Activated CD4-positive, CD25-positive, alpha-beta regulatory T cell treated with anti-CD3 and anti-CD28 coated beads, Interleukin-2, amount 50 U/mL, for 24 hours (primary cell): ENCODE measurements around the gene RPRD1B.

Experiments
- ATAC-seq, 2 donors: fragments of 150-1000 bp; cut with Tn5 transposase; one replicate each; pipeline ENCODE4 v1.10.0; 2021; ENCODE audit warnings: mild to moderate bottlenecking in 1 of 2, moderate library complexity in 1 of 2

RPRD1B gene

DNA sequence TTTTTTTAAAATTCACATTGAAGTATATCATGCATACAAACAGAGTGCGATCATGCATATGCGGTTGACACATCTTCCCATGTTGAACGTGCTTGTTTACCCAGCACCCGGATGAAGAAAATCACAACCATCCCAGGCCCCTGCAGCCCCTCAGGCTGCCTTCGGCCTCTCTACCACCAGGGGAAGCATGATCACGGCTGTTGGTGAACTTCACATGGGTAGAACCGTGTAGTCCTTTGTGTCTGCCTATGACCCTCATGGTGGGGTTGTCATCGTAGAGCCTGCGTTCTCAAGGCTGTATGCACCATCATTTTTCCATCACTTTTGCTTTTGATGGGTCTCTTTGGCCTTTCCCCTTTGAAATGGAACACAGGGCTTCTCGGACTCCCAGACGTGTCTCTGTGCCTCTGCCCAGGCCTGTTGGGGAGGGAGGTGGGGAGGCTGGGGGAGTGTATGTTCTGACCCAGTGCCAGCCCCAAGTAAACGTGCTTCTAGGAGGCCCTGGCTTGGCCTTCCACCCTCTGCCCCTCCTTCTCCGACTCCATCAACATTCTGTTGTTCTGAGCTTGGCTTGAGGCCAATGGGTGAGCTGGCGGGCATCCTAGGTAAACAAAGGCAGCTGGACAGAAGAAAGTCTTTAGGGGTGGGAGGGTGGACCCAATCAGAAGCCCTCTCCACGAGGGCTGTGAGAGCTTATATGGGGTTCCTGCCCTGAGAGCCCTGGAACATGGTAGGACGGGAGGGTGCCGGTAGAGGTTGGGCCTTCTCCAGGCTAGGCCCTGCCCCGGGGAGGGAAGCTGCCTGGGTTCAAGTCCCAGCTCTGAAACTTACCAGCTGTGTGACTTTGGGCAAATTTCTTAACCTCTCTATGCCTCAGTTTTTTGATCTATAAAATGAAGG, 91.9 kb downstream of the RPRD1B start:
- ATAC-seq, result no peak

DNA sequence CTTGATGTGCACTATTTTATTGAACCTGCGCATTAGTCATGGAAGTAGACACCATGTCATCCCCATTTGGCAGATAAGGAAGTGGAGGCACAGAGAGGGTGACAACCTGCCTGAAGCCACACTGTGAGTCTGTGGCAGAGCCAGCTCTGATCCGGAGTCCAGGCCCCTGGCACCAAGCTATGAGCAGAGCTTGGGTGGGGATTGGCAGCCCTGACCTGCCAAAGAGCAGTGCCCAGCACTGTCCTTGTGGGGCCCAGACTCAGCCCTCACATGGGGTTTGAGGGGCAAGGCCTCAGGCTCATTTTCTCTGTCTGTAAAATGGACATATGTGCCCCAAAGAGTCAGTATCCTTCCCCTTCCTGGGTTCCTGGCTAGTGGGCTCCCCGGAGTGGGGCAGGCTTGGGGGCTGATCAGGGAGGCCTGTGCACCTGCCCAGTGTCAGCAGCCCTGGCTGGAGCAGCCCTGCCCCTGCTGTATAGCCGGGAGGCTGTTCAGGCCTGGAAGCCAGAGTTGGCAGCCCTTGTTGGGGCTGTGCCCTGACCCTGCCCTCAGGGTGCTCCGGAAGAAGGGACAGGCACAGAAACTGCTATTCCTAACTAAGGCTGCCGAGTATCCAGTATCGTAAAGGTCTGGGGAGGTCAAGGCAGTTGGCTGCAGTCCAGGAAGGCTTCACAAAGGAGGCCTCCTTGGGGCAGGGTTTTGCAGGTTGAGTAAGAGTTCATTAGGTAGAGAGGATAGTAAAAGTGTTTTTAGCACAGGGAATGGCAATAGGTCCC, 92.8 kb downstream of the RPRD1B start:
- ATAC-seq, result no peak

DNA sequence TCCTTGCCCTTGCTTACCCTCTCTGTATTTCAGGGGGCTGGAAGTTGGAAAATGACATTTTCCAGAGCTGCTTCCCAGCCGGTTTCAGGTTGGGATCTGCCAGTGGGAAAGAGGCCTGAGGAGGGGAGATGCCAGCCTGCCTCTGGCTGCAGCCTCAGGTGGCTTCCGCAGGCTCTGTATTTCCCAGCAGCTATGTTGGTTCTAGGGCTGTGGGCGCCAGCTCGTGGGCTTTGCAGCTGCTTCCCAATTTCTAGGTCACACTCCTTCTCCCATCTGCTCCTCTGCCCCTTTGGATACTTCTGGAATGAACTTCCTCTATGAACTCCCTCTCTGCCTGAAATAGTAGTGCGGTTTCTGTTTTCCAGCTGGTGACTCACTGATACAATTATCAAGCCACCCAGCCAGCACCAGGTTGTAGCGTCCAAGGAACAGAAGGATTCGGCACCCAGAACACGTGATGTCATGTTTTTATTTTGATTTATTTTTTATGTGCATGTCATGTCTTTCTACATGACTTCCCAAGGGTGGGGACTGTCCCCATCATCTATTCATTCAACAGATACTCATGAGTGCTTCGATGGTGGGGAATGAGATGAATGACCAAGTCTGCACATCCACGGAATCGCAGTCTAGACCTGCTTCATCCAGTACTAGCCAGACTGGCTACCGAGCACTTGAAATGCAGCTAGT, 93.5 kb downstream of the RPRD1B start:
- ATAC-seq, result peak in 1 of 2 donors; percentile 51

DNA sequence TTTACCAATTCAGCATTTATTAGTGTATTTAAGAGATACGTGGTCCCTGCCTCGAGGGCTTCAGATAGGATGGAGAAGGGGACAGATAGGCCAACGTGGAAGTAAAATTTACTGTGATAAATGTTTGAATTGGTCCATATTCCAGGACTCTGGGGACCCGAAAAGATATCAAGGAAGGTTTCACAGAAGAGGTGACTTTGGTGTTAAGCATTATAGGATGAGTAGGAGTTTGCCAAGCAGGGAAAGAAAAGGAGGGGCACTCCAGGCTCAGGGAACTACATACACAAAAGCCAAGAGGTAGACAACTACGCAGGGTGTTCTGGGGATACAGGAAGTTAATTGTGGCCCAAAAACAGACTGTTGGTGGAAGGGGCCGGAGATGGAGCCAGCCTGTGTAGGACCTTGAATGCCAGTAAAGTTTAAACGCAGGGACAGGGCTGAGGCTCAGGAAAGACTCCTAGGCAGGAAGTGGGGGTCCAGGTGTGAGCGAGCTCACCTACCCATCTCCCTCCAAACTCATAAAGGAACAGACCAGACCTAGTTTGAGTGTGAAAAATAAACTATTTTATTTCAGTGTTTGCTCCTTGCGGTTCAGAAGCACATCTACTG, 94.5 kb downstream of the RPRD1B start:
- no peak for ATAC-seq

DNA sequence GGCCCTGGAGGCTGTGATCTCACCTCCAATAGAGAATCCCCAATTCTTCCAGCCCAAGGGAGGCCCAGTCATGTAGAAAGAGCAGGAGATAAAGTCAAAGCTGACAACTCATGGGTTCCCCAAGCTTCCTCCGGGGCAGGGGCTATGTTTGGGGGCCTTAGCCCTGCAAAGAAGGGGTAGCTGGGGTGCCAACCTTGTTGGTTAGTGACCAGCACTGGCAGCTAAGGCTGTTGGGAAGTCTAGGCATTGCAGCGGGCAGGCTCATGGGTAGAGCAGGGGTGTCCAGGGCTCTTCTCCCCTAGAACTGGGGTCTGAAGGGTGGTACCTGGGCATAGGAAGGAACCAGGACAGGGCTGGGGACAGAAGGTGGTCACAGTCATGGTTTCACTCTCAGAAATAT, 95.1 kb downstream of the RPRD1B start:
- no peak for ATAC-seq

DNA sequence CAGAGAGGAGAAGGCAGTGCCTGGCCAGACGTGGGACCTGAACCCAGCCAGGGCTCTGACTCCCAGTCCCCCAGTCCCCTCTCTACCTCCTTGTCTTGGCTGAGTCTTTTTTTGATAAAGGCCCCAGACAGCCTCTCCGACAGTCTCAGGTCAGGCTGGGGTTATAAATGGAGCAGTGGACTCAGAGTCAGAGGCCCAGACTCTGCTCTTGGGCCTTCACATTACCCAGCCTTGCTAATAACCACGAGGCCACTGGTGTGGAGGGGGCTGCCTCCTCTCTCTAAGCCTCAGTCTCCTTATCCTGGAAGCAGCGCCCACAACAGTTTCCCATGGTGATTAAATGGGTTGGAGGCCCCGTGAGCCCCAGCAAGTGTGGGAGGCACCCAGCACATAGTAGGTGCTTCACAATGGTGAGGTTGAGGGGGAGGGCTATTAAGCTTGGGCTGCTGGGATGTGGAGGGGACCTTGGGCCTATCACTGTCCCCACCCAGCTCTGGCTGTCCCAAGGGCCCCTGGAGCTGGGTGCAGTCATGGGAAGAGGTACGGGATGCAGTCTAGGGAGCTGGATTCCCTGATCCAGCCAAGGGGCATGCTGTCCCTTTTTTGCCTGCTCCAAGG, 95.8 kb downstream of the RPRD1B start:
- no peak for ATAC-seq

DNA sequence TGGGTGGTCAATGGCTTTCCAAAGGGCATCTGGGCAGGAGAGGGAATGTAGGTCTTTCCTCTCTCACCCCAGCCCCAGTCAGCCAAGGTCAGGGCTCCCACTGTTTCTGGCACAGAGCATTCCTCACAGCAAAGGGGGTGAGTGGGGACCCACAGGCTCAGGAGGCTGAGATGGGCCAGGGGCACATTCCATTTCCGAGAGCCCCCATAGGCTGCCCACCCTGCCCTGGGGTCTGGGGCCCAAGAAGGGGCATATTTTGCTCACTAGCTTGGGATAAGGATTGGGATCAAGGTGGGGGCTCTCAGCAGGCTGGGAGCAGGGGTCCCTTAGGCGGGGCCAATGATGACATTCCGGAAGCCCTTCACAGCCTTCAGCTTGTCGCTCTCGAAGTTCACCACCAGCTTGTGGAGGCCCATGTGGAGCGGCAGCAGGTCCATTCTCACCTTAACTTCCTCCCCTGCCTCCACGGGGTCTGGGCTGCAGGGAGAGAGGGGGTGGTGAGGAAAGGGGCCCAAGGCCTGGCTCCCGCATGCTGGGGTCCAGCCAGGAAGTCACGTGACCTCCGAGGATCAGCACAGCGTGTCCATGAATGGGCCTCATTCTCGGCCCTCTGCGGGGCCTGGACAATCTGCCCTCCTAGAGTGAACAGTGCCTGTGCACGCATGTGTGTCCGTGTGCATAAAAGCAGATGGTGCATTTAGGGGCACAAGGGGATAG, 96.5 kb downstream of the RPRD1B start:
- ATAC-seq, result no peak

DNA sequence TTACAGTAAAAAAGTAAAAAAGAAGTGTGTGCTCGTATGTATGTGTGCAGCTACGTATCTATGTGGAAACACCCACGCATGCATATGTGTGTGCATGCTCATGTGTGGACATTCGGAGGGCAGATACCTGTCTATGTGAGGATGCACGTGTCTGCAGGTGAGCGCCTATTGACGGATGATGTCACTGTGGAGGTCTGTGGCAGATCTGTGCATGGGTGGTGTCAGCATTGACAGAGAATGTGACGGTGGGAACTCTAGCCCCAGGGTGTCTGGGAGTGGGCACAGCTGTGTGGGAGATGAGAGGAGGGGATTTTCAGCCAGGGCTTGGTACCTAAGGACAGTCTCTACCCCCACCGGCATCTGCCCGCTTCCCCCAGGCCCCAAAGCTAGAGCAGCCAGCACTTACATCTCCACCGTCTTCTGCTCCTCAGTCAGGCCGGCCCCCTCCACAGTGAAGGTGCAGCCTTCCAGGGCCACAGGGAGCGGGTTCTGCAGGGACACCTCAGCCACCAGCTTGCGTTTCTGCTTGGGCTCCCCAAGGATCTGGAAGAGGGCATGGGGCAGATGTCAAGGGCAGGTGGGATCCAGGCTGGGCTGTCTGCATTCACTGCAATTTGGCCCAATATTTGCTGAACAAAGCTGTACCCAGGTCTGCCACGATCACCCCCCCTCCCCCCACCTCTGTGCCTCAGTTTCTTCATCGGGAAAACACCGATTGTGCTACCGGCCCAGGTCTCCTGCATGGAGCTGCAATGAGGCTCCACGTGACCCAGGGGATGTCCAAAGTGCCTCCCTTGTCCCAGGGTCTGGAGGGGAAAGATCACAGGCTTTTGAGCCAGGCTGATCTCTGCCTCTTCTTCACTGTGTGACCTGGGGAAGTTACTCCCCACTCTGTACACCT, 97.4 kb downstream of the RPRD1B start:
- ATAC-seq, result no peak

DNA sequence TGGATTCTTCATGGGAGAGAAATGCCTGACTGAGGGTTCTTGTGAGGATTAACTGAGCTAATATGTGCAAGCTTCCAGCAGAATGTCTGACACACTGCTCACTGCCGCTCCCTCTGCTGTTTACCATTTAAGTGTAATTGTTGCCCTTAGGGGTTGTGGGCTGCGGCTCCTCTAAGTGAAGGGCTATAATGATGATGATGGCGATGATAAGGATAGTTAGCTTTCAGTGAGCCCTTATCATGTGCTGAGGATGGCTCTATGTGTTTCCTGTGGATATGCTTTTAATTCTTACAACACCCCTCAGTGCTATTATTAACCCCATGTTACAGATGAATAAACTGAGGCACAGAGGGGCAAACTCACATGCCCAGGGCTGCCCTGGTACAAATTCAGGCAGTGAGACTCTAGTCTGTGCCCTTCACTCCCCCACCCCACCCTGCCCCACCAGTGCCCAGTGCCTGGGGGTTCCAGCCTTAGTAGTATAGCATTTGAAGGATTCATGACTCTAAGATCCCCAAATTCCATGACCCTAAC, 98.1 kb downstream of the RPRD1B start:
- ATAC-seq, result no peak

DNA sequence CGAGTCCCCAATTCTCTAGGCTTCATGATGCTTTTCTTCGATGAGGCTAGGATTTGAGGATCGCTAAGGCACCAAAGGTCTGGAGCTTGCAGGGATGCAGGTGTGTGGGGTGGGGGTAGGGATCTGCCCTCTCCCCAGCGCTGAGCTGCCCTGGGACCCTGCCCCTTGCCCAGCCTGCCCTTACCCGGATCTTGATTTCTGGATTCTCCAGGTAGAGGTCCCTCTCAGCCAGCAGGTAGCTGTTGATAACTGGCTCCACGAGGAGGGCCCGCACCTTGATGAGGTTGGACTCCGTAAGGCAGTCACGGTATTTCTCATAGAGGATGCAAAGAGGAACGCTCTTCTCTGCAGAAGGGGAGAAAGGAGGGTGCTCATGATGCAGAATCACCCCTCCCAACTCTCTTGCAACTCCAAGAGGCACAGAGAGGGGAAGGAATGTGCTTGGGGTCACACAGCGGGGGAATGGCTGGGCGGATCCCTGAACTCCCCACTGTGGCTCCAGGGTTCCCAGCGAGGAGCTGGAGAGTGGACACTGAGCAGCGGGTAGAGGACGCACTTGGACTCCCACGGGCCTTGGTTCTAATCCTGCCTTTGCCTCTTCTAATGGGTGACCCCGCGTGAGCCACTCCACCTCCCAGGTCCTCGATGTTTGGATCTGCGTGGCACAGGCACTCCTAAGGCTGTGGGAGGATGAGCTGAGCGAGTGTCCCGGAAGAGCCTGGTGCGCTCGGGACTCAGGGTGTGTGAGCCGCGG, 98.8 kb downstream of the RPRD1B start:
- ATAC-seq, result no peak

DNA sequence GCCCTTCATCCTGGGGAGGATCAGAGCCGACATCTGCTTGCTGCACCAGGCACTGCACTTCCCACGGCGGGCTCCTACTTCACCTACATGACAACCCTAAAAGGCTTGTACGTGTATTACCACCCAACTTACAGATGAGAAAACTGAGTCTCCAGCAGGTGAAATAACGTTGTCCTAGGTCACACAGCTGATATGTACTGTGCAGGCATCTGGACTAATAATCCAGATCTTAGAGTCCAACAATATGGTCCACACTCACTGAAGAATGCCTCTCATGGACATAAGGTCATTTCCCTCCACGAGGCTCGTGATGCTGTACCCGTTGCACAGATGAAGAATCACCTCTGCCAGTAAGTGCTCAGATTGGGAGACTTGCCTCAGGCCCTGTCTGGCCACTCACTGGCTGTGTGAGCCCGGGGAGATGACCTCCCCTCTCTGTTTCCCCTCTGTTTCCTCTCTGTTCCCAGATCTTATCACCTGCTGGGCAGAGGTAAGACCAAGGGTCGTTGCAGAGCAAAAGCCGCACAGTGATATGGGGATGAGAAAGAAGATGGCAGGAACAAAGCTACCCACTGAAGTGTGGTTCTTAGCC, 99.5 kb downstream of the RPRD1B start:
- ATAC-seq, result no peak

DNA sequence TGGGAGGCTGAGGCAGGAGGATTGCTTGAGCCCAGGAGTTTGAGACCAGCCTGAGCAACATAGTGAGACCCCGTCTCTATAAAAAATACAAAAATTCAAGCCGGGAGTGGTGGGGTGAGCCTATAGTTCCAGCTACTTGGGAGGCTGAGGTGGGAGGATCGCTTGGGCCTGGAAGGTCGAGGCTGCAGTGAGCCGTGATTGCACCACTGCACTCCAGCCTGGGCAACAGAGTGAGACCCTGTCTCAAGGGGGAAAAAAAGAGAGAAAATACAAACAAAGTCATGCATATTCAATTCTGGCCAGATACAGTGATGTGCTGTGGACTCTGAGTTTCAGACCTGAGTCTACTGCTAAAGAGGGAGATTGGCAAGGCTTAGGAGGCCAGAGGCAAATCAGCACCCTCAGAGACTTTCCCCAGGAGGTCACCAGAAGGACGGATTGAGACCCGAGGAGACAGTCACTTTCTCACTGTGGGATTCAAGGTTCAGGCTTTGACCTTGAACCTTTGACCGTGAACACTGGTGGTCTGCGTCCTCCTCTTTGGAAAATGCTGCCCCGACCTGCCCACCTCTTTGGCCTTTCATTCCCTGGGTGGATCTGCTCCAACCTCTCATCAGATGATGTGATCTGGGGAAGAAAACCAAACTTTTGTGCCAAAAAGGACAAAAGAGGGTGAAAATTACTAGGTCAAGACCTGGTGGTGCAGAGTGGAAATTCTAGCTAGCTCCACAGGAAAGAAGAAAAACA, 100.3 kb downstream of the RPRD1B start:
- no peak for ATAC-seq

DNA sequence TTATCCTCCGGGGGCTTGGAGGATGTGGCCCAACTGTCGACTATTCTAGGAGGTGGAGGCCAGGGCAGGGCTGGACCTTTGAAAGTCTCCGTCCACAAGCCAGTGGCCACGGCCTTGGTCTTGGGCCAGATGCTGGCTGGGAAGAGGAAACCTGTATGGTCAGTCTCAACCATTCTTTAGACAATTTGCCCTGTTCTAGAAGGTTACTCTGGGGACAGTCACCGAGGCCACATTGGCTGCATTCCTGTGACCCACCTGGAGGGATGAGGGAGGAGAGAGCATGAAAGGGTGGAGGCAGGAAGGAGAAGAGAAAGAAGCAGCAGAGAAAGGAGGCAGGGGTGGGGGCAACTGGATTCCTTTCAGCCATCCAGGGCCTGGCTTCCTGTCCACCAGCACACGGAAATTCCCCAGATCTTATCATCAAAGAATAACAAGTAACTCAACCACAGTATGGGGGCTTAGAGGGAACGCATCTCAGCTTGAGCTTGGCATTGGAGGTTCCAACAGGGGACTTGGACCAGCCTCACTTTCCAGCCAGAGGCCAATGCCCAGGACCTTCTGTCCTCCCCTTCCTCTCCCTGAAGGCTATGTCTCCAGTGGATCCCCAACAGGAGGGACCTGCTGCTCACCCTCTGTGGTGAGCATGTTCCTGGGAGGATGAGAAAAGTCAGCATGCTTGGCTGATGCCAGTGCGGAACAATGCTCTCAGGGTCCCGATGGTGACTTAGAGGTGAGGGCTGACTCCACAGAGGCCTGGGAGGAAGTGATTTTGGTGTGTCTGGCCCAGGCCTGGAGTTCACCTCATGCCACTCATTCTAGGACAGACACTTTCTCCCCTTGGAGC, 101.1 kb downstream of the RPRD1B start:
- no peak for ATAC-seq

DNA sequence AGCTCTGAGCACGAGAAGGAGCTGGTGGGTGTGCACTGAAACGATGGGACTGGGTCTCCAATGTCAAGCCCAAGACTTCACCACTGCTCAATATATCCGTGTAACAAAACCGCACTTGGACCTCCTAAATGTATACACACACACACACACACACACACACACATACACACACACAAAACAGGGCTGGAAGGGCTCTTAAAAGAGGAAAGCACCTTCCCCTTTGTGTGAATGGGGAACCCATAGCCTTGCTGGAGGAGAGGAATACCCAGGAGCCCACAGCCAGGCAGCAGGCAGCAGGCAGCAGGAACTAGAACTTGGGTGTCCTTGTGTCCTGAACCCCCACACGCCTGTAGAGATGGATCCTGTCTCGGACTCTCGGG, 101.7 kb downstream of the RPRD1B start:
- no peak for ATAC-seq

DNA sequence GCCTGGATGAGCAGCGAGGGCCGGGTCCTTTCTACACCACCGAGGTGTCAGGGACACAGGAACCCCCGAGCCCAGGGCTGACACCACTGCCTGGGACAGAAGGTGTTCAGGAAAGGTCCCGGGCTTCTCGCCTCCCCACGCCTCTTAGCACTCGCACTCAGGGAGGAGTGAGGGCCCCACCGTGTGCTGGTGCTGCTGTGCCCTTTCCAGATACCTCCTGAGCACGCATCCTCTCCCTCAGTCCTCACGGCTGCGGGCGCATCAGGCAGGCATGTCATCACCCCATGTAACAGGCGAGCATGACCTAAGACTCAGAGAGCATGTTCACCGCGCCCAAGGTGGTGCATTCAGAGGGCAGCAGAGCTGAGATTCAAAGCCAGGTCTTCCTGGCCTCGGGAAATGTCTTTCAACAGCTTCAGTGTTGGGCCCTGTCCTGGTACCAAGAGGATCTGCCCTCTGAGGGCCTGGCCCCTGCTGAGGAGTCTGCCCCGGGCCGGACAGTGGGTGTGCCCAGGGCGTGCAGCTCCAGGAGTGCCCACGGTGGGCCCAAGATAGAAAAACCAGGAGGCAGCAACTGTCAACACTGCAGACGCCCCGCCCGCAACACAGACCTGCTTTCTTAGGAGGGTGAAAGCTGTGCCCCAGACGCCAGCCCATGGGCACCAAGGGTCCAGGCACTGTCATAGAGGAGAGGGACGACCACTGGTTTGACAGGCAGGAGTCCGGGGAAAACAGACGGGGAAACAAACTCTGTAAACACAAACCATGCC, 102.3 kb downstream of the RPRD1B start:
- ATAC-seq, result no peak

DNA sequence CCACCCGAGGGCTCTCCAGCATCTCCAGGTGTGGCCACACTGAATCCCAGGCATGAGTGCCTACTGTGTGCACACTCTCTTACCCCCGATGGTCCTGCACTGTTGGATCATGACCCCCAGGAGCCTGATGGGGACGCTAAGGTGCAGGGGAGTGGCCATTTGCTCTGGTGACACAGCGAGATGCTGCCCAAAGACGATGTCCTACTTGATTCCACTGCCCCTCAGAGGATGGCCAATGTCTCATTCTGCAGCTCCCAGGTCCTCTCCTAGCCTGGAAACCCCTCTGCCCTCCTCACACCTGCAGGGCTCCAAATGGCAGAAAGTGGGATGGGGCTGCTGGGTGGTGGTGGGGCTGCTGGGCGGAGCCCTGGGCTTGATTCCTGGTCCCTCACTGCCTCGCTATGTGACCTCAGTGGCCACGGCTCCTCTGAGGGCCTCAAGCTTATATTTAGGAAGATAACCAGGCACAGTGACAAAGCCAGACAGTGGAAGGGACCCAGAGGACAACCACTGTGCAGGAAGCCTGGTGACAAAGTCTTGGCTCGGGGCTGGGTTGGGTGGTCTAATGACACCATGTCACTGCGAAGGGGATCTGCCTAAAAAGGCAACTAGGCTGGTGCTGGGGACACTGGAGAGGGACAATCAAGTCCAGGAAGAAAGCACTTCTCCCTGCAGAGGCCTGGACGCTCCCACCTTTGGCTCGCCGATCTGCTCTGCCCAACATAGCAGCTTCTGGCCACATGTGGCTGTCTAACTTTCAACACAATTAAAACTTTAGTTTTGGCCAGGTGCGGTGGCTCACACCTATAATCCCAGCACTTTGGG, 103.1 kb downstream of the RPRD1B start:
- ATAC-seq, result no peak
